Stimulated activated CD4-positive, alpha-beta T cell treated with anti-CD3 and anti-CD28 coated beads, Interleukin-2, amount 100 ng/mL, for 48 hours (primary cell): ENCODE data around the gene PEMT.

Experiments used
- DNase-seq, 2 donors: peaks; one replicate each; pipeline ENCODE4 v3.0.0-alpha.2; 2020

The PEMT gene

DNA sequence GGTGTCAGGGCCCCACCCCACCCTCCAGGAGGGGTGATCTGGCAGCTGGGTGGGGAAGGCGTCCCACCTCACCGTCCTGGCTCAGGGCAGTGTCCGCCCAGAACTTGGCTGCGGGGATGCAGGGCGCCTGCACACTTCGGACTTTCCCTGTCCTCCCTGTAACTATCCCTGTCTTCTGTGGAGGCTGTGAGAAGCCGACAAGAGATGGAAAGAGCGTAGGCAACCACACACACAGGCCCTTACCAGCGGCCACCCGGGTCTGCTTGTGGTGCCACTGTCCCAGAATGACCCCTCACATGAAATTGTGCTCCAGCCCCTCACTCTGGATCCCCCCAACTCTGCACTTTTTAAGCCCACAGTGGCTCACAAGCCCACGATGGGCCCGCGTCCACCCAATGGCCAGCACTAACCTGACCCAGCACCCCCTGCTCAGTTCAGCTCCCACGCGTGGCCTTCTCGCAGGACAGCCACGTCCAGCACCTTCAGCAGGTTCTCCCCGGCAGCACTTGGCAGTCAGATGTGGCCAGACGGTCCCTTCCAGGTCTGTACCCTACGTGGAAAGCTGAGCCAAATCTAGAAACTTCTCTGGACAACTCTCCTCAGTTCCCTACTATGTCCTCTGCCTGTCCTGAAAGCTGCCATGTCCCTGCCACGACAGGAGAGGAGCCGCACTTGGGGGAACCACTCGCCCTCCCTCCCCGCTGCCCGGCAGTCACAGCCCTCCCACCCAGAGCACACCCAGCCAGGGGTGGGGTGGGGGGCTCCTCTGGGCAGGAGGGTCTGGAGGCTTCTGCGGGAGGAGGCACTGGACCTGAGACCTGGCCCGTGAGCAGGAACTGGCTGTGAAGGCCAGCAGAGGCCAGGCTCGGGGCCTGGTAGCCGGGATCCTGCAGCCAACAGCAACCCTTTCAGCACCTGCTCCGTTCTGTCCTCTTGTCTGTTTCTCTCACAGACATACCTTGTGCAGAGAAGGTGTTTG is 38.0 kb downstream of the PEMT start:
- no peak for DNase-seq

DNA sequence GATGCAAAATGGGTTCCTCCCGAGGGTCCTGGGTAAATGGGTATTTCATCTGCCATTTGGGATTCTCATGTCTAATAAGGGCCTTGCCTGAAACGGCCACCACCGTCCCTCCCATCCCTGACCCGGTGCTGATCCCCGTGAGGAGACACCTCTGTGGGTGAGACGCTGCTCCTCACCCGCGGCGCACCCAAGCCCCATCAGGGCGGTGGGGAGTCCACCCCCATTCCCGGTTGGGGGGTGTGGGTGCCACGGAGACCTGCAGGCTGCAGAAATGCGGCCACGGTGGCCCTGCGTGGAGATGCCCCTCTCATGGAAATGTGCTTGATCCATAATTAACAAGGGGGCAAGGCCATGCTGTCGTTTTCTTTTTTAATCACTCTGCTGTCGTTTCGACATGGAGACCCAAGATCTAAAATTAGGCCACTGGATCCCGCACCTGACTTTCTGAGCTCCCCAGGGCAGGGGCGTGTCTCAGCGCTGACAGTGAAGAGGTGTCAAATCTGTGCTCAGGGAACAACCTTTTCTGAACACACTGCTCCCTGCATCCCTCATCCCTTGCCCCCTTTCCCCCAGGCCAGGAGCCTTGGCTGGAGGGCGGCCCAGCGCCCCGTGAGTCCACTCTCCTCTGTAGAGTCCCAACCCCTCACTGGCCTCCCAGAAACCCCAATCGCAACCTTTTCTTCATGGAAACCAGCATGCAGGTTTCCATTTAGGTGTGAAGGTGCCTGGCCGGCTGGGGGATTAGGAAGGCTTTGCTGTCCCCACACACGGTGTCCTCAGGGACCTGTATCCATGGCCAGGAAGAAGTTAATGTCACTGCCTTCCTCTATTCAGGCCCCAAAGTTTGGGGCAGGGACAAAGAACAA is 38.9 kb downstream of the PEMT start:
- no peak for DNase-seq

DNA sequence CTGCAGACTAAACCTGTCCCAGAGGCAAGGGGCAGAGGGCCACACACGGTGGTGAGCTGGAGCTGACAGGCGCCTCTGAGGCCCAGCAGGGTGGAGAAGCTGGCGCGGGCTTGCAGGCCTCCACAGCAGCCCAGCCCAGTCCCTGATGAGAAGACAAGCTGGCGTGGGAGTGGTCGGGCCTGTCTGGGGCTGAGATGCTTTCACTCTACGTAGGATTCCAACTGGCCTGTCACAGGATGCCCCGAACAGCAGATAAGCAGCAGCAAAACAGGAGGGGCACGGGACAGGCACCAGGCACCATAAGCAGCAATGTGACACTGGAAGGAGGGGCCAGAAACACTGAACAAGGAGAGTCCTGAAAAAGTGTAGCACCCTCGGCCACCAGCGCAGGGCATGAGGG is 40.1 kb downstream of the PEMT start:
- no peak for DNase-seq

DNA sequence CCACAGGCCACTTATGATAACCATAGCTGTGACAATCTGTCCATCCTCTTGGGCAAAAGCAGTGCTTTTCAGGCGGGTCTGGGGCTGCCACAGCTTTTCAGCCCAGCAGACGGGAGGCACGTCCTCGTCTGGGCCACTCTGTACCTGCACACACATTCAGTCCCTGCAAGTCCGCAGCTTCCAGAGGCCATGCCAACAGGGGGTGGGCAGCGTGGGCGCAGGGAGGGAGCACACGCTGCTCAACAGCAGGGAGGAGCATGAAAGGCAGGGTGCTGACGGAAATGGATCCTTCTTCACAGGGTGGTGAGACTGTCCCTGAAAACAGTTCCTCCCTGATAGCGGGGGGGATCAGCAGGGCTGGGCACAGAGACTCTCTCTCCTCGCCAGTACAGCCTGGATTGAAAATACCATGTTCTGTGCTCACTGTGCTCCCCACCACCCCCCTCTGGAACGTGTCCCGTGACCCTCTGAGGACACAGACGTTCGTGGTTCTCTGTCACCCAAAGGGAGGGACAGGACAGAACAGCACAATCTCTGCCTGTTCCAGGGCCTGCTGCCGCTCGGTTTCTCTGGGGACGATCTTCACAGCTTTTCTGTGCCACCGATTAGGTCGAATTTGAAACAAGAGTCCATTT is 41.7 kb downstream of the PEMT start:
- DNase-seq, result no peak

DNA sequence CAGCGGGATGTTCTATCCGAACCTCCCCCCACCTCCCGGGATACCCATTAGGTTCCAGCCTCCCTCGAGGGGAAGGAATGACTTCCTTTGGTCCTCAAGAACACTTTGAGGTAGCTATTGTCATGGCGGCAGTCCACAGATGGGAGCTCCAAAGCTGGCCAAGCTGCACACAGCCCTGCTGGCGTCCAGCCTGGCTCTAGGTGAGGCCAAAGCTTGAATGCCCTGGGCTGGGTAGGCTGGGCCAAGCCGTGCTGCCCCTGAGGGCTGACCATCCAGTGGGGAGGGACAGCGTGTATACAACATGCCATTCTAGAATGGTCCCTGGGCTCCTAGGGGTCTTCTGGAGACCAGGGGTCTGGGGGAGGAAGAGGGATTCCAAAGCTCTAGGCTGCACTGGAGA is 43.5 kb downstream of the PEMT start:
- no peak for DNase-seq

DNA sequence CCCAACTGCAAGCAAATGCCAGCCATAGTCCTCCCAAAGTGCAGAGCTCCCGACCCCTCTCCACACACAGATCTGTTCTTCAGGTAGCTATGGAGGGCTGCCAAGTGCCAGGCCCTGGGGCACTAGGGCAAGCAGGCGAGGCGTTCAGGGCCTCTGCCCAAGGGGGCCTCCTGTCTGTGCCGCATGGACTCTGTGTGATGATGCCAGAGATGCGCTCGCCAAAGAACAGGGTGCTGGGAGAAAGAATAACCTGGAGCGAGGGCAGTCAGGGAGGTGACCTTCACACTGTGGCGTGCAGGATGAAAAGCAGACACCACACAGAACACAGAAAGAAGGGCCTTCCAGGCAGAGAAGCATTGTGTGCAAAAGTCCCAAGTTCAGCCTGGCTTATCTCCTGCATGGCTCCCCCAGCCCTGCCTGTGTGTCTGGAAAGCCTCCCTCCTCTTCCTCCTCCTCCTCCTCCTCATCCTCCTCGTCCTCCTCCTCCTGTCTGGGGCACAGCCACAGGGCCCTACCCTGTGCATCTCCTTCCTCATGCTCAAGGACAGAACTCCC is 44.2 kb downstream of the PEMT start:
- DNase-seq, result no peak

DNA sequence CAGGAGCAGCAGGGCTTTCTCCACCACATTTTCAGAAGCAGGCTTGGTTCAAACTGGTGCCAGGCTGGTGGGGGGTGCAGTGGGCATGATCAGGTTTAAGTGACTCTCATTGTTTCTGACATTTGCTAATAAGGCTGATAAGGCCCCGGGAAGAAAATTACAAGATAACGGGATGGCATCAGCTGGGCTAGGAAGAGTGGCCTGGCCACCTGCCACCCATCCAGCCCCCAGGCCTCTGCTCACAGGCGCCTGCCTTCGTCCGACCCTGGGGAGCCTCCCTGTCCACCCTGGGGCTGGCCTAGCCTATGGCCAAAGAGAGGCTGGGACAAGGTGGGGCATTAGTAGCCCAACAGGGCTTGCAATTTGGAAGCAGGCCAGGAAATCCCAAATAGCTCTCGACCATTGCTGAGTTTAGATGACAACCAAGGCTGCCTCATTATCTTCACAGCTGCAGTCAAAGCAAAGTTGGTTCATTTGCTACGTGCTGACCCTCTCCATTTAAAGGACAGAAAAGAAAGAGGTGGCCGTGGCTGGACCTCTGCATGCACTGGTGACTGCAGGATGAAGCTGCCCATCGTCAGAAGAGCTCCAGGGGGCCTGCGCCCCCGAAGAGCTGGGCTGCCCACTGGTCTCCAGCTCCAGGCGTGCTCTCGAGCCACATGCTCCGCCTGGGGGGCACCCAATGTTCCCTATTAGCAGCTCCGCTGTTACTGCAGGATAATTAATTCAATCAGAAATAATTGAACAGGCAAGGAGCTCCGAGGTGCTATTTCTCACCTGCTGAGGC is 44.9 kb downstream of the PEMT start:
- DNase-seq, result no peak

DNA sequence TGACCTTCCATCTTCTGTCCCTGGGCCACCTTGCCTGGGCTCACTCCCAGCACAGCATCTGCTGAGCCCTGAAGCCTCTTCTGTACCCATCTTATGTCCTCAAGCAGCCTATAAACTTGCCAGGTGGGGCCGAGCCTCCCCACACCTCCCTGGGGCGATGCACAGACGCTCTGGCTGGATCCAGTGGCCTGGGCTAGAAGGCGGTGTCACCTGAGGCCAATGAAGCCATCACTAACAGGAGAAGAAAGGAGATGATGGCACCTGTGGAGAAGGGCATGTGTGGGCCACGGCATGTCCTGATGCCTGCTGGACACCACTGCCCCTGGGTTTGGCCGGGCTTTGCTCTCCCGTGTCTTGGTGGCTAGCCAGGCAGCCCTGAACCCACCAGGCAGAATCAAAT is 45.5 kb downstream of the PEMT start:
- DNase-seq, result no peak

DNA sequence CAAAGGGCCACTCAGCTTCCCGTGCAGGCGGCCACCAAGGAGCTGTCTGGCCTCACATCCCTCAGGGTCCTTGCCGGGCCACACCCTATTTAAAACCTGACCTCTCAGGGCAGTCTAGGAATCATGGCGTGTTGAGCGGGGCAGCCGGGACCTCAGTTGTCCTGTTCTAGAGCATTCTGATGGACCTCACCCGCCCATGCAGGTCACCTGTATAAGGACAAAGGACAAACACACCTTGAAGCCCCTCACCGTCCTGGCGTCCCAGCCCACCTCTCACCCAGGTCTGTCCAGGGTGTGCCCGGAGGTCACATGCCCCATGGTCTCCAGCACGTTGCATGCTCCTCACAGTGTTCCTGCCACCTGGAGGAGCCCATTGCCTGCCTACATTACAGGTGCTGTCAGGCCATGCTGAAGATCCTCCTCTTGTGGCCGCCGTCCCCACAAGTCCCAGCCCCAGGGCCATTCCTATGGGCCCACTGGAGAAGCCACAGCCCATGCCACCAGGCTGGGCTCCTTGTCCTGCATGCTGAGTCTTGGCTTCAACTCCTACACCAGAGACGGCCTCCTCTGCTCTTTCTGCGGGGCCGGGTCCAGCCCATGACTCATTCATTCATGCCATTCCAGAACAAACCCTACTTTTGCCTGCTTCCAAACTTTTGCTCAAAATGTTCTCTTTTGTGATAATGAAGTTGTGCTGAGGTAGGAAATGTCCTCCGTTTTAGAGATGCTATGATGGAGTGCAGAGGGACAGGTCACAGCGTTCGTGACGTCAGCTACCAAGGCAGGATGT is 46.3 kb downstream of the PEMT start:
- no peak for DNase-seq

DNA sequence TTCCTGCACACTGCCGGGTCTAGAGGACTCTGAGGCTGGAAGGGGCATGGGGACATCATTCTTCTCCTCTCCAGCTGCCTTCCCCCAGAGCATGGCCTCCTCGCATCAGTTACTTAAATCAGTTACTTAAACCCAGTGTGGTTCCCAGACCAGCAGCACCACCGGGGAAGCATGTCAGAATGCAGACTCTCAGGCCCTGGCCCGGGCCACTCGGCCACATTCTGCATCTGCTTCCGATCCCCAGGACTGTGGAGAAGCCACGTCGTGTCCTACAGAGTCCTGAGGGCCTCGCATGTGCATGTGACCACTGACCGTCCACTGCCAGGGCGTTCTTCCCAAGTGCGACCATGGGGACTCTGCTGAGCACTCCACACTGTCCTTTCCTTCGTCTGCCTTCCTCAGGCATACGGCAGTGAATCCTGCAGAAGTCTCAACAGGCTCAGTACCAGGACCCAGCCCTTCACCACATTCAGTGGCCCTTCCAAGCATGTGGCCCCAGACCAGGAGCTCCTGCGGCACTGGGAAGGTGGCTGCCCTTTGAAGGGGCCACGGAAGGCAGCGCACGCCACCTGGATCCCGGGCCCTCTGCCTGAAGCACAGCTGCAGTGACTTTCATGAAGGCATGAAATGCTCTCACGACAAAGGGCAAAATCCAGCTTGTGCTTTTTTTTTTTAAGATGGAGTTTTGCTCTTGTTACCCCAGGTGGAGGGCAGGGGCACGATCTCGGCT is 48.4 kb downstream of the PEMT start:
- no peak for DNase-seq

DNA sequence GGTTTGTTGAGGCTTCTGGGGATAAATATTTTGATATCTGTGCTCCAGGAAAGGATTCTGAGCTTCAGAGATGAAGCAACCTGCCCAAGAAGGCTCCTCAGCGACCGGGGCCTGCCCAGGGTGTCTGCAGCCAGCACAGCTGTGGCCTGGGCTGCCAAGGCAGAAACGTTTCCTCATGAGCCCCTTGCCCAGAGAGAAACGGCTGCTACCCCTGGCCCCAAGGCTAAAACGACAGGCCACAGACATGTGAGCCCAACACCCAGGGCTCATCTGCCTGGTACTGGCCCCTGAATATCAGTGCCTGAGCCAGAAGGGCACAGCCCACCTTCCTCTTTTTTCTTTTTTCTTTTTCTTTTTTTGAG is 49.9 kb downstream of the PEMT start:
- DNase-seq, result no peak

DNA sequence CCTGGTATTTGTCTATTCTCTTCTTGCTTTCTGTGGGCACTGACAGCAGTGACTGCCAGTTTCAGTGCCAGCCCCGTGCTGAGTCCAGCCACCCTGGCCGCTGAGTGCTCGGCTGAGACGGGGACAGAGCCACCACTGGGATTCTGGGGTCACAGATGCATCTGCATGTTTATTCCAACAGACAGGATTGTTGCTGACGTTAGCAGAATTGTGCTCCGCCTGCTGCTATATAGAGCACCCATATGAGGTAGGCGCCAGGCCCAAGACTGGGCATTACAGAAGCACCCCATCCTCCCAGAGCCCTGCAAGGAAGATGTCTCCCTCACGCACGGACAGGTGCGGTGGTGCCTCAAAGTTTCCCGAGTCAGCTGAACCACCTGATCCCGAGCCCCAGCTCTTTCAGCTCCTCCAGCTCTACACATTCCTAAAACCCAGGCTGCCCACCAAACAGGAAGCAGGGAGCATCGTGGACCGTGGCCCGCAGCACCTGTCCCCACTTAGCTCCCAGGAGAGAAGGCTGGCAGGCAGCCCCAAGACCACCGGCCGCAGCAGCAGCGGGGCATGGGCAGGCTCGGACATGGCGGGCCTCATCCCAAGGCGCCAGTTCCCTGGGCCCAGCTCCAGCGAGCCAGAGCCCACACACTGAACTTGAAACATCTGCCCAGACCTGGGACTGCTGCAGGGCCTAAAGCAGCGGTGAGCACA is 50.4 kb downstream of the PEMT start:
- DNase-seq, result no peak

DNA sequence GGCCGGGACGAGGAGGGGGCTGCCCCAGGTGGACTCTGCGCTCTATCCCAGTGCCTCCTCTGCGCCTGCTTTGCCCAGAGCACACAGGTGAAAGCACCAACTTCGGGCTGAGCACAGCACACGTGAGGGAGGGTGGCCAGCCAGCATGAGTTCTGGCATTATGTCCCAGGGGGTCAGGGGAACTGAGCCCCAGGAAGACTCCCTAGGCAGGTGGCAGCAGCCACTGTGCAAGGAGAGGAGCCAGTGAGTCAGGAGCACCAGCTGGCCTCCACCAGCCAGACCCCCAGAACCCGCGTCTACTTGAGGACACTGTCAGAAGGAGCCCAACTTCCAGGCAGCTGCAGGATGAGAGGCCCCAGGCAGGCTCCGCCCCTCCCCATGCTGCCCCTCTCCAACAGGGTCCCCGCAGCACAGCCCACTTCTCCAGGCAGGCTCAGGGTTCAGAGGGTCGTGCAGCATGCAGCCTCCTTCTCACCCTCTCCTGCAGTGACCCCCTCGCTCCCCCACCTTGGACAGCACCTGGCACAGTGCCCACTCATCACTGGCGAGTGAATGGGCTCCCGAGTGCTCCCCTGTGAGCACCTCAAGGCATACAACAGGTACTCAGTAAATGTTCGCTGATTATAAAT is 51.1 kb downstream of the PEMT start:
- no peak for DNase-seq

DNA sequence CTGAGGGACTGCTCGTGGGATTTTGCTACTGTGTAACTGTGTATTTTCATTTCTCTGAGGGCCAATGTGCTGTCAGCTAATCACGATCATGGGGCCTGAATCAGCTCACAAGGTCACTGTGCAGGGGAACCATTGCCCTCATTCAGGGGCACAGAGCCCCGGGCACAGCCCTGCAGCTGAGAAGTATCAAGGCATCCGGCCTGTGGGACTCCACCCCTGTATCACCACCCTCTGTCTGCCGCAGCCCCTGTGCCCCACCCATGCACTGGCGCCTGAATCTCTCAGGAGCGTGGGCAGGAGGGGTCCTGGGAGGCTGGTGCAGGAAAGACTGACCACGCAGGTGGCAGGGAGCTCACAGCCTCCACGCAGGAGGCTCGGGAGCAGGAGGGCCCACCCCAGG is 51.9 kb downstream of the PEMT start:
- DNase-seq, result no peak

DNA sequence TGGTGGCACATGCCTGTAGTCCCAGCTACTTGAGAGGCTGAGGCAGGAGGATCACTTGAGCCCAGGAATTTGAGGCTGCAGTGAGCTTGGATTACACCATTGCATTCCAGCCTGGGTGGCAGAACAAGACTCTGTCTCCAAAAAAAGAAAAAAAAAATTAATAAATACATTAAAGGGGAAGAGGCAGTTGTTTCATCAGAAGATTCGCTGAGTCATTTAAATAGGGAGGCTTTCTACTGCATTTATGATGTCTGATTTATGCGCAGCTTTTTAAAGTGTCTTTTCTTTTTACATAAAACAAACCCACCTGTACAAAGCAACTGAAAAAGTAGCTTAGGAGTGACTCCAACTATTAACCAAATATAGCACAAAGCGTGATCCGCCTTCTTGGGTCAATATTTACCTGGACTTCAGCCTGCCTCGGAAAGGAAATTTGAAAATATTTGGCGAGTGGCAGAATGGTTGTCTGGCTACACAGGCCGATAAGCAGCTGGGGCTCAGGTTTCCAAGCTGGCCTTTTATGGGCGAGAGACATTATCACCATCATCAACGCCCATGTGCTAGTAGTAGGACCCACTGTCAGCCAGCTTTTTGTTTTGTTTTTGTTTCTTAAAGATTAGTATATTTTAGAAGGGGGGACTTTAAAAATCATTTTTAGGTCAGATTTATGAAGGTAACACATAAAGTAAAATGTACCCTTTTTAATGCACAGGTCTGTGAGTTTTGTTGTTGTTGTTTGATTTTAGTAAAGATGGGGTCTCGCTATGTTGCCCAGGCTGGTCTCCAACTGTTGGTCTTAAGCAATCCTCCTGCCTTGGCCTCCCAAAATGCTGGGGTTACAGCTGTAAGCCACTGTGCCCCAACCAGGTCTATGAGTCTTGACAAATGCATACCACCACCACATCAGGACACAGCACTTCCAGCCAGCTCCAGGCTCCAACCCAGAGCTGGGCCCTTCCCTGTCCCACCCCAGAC is 52.8 kb downstream of the PEMT start:
- DNase-seq, result no peak

DNA sequence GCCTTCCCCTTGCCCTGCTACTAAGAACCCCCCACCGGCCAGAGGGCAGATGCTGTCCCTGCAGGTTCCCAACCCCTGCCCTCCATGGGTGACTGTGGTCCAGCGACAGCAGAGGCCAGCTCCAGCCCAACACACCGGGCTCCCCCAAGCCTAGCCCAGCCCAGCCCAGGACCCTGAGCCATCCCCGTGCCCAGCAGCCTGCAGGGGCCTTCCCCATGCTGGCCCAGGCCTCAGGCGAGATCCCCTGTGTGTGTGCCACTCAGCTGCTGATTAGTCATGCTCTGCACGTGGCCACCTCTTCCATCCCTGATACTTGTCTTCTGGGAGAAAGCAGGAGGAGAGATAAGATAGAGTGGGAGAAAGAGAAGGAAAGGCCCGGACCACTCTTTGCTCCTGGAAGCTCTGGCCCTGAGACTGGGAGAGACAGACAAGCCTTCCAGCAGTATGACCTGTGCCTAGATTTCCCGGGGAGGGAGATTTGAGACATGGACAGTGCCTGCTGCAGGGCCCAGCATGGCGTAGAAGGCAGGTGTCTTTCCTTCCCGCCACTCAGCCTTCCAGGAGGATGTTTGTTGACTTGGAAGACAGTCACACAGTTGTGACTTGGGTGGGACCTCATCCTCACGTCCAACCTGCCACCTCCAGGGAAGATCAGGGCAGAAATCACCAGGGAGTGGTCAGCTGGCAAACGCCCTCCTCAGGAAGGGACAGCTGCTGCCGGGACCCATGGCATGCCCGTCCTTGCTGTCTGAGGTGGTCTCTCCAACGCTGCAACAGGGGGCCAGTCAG is 54.0 kb downstream of the PEMT start:
- DNase-seq, result no peak

DNA sequence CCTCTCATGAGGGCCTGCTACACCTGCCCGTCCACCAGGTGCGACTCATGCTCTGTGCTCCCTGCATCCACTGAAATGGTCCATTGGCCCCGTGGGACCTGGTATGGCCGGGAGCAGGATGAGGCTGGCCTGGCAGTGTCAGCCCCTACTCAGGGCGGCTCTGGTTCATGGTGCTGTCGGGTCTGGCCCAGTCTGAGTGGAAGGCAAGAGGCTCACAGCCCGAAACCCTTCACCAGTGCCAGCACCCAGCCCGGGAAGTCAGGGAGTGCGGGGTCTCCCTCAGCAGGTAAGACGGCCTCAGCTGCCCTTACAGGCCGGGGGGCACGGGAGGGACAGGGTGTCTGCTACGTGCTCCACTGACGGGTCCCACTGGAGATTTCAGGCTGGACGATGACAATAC is 54.8 kb downstream of the PEMT start:
- DNase-seq, result no peak

DNA sequence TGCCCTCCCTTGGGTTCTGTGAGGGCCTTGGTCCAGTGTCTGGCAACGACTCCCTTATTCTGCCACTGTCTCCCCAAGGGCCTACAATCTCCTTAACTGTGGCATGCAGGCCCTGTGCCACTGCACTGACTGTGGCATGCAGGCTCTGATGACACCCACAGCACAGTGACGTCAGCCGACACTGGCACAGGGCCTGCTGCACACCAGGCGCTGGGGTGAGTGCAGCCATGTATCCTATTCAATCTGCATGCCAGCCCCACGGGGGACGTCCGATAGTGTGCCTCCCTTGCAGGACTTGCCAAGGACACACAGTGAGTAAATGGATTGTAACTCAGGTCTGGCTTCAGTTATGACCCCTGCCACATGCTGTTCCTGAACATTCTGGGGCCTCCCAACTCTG is 55.6 kb downstream of the PEMT start:
- no peak for DNase-seq
